Rectal smooth muscle tissue (tissue), 1 donor: Measurements from ENCODE around the gene SERHL2.
"Not testable (repeated sequence)": the region's sequence is repeated elsewhere in the genome, so short reads cannot be mapped to it uniquely, and the experiment has no call there.

Source experiments
- H3K27ac ChIP-seq: one replicate; pipeline ENCODE4 v1.7.0; 2013; ENCODE audit warnings: low read depth, low read length, inconsistent platforms
- H3K27me3 ChIP-seq: one replicate; pipeline ENCODE4 v1.7.0; 2013; ENCODE audit warnings: low read length; ENCODE audit not compliant: control insufficient read depth, insufficient read depth
- H3K36me3 ChIP-seq: one replicate; pipeline ENCODE4 v1.7.0; 2013; ENCODE audit warnings: low read length; ENCODE audit not compliant: control insufficient read depth, insufficient read depth
- H3K4me1 ChIP-seq: one replicate; pipeline ENCODE4 v1.7.0; 2013; ENCODE audit warnings: low read length; ENCODE audit not compliant: control insufficient read depth, insufficient read depth
- H3K4me3 ChIP-seq: one replicate; pipeline ENCODE4 v1.7.0; 2013; ENCODE audit warnings: low read length
- H3K9ac ChIP-seq: one replicate; pipeline ENCODE4 v1.7.0; 2013; ENCODE audit warnings: low read length

The SERHL2 gene

GRCh38 chr22:42519525-42520401 lies 34.0 kb upstream of the SERHL2 start, which contains the start of gene RRP7A:
RRP7A (minus strand) TSS chr22:42519796; CDS start chr22:42519786, 10 bp downstream.
- Histone ChIP-seq H3K9ac (peak within 1 kb of the TSS; percentile 73), H3K27me3 (no peaks in the 10 kb centered on the region), H3K36me3 (peaks cover 6% of the 10 kb centered on the region), H3K4me1 (peaks cover 2% of the 10 kb centered on the region), H3K27ac (no peak within 1 kb of the TSS), H3K4me3 (peak within 1 kb of the TSS; percentile 85)

GRCh38 chr22:42521228-42521546 lies 32.6 kb upstream of the SERHL2 start:
- Histone ChIP-seq H3K27ac (no peak overlapping the region), H3K36me3 (no peaks in the 10 kb centered on the region), H3K27me3 (no peaks in the 10 kb centered on the region), H3K4me1 (peaks cover 2% of the 10 kb centered on the region), H3K9ac (no peak overlapping the region), H3K4me3 (no peak overlapping the region)

GRCh38 chr22:42522546-42522945 lies 31.2 kb upstream of the SERHL2 start:
- Histone ChIP-seq H3K36me3 (no peaks in the 10 kb centered on the region), H3K4me3 (no peak overlapping the region), H3K4me1 (peaks cover 2% of the 10 kb centered on the region), H3K27me3 (no peaks in the 10 kb centered on the region), H3K27ac (no peak overlapping the region), H3K9ac (no peak overlapping the region)

- Histone ChIP-seq H3K9ac (no peak overlapping the region), H3K27ac (no peak overlapping the region), H3K27me3 (no peaks in the 10 kb centered on the region), H3K36me3 (no peaks in the 10 kb centered on the region), H3K4me1 (no peaks in the 10 kb centered on the region), H3K4me3 (no peak overlapping the region)
Measured at GRCh38 chr22:42528591-42529307, 25.0 kb upstream of the SERHL2 start.

- not testable (repeated sequence) for H3K9ac ChIP-seq, H3K4me1 ChIP-seq, H3K4me3 ChIP-seq, H3K27me3 ChIP-seq, H3K27ac ChIP-seq, H3K36me3 ChIP-seq
Measured at GRCh38 chr22:42529435-42529834, 24.3 kb upstream of the SERHL2 start.

GRCh38 chr22:42531401-42532084 lies 22.2 kb upstream of the SERHL2 start:
- not testable (repeated sequence) for H3K36me3 ChIP-seq, H3K4me1 ChIP-seq, H3K27ac ChIP-seq, H3K9ac ChIP-seq, H3K27me3 ChIP-seq, H3K4me3 ChIP-seq

GRCh38 chr22:42533638-42533977 lies 20.1 kb upstream of the SERHL2 start:
- H3K36me3 ChIP-seq, result no peaks in the 10 kb centered on the region

GRCh38 chr22:42535082-42535731 lies 18.5 kb upstream of the SERHL2 start:
- not testable (repeated sequence) for H3K9ac ChIP-seq, H3K36me3 ChIP-seq, H3K4me3 ChIP-seq, H3K4me1 ChIP-seq, H3K27me3 ChIP-seq, H3K27ac ChIP-seq

More at GRCh38 chr22:42533638-42533977, 20.1 kb upstream of the SERHL2 start:
- H3K27me3 ChIP-seq, result no peaks in the 10 kb centered on the region
- no peak overlapping the region for H3K9ac ChIP-seq
- no peaks in the 10 kb centered on the region for H3K4me1 ChIP-seq
- H3K4me3 ChIP-seq, result no peak overlapping the region
- no peak overlapping the region for H3K27ac ChIP-seq

- H3K4me1 ChIP-seq, result no peaks in the 10 kb centered on the region
- no peaks in the 10 kb centered on the region for H3K27me3 ChIP-seq
- H3K9ac ChIP-seq, result no peak overlapping the region
- H3K27ac ChIP-seq, result no peak overlapping the region
- H3K4me3 ChIP-seq, result no peak overlapping the region
- no peaks in the 10 kb centered on the region for H3K36me3 ChIP-seq
Measured at GRCh38 chr22:42536166-42536565, 17.6 kb upstream of the SERHL2 start.

GRCh38 chr22:42536634-42537033 lies 17.1 kb upstream of the SERHL2 start:
- H3K4me3 ChIP-seq, H3K27ac ChIP-seq, H3K4me1 ChIP-seq, H3K27me3 ChIP-seq, H3K36me3 ChIP-seq, H3K9ac ChIP-seq: not testable (repeated sequence)

GRCh38 chr22:42537199-42537831 lies 16.4 kb upstream of the SERHL2 start:
- H3K27me3 ChIP-seq, H3K4me1 ChIP-seq, H3K4me3 ChIP-seq, H3K36me3 ChIP-seq, H3K27ac ChIP-seq, H3K9ac ChIP-seq: not testable (repeated sequence)

- H3K9ac ChIP-seq, H3K4me1 ChIP-seq, H3K4me3 ChIP-seq, H3K27me3 ChIP-seq, H3K36me3 ChIP-seq, H3K27ac ChIP-seq: not testable (repeated sequence)
Measured at GRCh38 chr22:42539236-42539771, 14.5 kb upstream of the SERHL2 start.
